Amniotic stem cell (primary cell): ENCODE results near the gene SMAD2.
"Not testable (repeated sequence)": the region's sequence is repeated elsewhere in the genome, so short reads cannot be mapped to it uniquely, and the experiment has no call there.

ENCODE experiments used
- DNase-seq: peaks from one replicate; lab custom pipeline; 2025; lab: John Stamatoyannopoulos, UW

SMAD2 gene

DNA sequence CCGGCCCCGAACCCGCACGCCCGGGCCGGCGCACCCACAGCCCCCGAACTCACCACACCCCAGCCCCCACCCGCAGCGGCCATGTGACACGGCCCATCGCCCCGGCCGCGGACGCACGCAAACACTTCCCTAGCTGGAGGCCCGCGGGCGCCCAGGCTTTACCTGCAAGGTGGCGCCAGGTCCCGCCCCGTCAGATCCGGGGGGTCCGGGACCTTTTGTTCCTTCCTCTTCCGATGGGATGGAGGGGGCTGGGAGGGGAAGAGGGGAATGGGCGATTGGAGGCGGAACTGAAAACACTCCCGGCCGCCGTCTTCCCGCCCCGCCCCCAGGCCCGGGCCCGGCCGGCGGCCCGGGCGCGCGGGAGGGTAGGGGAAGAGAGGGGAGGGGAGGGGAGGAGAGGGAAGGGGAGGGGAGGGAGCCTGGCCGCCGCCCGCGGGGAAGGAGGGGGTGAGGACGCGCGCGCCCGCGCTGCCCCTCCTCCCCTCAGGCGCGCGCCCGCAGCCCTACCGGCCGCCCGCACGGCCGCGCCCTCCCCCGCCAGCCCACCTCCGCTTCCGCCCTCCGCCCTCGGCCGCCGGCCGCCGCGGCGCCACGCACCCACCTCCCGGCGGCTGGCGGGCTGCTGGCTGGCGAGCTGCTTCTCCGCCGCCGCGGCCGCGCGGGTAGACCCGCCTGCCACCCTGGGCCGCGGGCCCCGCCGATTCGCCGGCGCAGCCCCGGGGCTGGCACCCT, at the start of gene SMAD2:
Gene SMAD2 (minus strand): TSS at position 461 of the 732 bp plus-strand sequence. CDS start 33,903 bp downstream, outside the sequence.
- DNase-seq: peak; percentile 59

DNA sequence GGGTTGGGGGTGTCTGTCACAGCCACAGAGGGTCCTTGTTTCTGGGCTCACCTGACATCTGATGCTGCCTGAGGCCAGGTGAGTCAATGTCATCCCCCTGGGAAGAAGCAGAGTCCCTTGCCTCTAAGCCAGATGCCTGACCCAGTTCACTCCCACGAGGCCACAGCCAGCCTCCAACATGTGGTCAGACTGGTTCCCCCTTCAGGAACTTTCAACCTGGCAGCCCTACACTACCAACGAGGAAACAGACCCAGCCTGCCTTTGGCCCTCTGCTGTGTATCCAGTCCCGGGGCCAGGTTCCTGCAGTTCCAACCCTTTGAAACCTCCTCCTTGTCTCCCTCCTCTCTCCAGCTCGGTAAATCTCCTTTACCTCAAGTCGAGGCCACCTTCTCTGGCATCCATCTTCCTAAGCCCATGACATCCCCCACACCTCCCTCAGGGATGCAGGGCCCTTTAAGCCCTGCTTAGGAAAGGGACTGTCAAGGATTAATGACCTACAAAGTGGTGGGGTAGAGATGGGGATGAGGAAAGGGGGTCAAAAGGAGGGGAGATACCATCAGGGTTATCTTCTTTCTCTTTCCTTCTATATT, 49.2 kb upstream of the SMAD2 start:
- DNase-seq: no peak

DNA sequence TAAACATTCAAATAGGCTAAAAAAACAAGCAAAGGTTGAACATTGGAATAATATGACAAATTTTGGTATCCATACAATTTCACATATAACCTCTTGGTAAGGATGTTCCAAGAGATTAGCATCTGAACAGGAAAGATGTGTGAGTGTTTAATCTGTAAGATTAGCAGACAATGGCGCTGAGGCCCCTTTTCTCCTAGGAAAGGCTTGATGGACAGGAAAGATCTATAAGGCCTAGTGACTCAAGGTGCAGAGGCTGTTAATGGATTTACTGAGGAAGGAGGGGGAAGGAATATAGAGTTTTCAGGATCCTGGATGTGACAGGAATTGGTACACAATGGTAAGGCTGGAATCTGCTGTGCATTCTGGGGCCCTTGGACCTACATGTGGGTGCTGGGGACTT, 48.1 kb upstream of the SMAD2 start:
- no peak for DNase-seq

DNA sequence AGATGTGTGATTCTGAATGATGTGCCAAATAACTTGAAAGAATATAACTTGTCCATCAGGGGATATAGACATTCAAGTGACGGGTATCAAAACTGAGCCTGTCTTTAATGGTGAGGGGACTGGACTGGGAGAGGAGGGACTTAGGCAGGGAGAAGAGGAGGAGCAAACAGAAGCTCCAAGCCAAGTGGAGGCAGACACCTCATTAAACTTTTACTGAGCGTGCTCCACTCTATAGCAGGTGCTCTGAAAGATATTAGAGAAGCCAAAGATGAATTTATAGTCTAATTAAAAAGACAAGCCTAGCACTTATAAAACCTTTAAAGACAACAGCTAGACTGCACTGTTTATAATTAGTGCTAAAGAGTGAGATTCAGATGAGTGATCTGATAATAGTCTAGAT, 47.7 kb upstream of the SMAD2 start:
- no peak for DNase-seq

DNA sequence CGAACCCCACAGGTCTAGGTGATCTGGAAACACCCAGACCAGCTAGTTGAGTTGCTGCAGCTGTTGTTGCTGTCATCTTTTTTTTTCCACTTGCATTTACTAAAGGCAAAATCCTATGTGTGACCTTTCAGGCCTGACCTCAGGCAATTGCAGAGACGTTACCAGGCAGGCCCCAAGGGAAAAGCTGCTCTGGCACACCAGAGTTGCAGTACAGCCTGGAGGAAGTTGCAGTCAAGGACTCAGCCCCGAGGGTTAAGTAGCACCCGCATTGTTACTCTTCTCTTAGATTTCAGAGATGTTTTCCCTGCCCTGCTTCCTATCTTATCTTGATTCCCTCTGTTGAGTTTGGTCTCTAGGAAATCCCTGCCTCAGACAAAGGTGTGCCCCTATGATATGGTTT, 45.2 kb upstream of the SMAD2 start:
- no peak for DNase-seq

DNA sequence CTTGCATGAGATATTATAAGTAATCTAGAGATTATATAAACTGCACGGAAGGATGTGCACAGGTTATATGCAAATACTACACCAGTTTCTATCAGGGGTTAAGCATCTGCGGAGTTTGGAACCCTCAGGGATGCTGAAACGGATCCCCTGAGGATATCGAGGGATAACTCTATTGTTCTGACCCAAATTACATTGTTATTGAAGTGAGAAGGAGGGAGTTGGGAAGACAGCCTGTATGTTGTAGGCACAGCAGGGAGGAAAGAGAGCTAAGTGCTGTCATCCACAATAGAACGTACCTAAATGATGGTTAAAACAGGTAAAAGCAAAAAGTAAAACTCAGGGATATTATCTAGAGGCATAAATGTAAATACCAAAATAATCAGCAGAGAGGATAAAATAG, 44.6 kb upstream of the SMAD2 start:
- DNase-seq: no peak

DNA sequence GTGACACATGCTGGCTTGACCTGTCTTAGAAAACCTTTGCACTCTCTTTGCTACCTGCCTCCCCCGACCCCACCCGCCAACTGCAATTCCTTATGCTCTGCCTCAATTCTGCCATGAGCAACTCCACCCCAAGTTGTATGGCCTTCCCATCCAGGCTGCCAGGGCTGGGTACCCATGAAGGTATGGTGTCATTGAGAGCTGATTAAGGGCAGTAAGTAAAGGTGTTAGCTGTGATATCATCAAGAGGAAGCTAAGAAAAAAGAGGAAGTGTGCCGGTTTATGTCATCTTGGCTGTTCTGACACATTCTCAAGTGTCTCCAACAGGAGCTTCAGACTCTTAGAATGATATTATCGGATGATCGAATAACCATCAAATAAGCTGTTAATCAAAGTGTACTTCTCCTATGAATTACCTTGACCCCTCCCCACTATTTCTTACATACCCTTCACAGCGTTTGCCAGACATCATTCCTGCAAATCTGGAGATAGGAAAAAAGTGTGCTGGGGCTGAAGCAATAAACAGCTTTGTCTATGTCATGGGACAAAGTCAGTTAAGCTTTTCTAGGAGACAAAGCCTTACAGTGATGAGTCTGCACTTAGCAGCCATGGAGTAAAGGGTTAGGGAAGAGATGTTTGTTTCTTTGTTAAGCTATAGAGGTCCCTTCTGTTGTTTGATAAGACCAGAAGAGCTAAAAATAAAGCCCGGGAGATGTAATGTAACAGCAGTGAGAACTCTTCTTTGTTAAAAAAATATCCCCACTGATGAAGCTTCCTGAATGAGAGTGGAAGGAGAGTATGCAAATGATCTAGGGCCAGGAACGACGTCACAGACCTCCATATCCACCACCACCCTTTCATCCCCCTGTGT, 40.4 kb upstream of the SMAD2 start:
- DNase-seq: no peak

DNA sequence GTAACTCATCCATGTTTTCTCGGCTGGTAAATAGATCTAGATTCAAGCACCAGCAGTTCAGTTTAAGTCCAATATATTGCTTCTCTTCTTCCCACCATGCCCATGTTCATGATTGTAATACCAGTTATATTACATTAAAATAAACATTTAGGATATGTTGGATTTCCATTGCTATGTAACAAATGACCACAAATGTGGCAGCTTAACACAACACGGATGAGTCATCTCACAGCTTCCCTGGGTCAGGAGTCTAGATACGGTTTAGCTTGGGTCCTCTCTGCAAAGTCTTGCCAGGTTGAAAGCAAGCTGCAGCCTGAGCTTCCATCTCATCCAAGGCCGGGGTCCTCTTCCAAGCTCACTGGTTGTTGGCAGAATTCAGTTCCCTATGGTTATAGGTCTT, 39.4 kb upstream of the SMAD2 start:
- DNase-seq: no peak

DNA sequence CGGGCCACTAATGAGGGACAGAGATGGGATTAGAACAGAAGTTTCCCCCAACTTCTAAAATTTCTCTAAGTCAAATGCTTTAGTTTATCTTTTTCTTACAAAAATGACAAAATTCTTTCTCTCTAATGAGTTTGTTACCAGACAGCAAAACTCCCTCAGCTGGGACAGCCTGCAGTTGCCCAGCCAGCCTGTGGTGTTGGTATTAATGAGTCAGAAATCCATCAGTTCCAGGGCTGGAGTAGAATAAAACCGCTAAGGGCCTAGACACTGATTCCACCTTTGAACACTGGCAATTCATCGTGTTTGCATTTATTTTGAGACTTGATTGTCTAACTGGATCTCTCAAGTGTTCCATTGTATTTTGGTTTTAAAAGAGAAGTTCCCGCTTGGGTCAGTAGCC, 38.3 kb upstream of the SMAD2 start:
- DNase-seq: no peak

DNA sequence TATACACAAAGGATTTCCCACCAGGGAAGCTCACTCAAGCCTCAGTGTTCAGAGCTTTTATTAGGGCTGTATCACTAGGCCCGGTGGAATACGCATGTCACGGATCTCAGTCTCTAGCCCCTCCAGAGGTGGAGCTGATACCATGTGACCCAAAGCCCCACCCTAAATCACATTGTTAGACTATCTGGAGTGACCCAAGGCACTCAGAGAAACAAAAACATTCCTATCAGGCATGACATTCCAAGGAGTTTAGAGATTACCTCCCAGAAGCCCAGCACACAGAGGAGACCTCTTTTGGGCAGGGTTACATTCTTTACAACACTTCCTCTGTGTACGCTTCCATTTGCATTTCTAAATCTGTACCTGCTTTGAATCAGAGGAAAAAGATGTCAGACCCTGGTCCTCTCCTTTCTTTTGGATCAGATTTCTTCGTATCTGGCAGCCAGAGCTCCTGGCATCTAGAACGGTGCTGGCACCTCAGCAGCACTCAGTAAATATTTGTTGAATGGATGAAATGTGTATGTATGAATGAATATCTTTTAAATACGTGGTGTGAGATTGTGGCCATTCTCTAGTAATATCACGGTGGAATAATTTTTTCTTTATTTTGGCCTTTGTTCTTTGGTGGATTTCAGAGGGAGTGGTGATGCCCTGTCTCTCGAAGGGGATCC, 37.7 kb upstream of the SMAD2 start:
- DNase-seq: no peak

DNA sequence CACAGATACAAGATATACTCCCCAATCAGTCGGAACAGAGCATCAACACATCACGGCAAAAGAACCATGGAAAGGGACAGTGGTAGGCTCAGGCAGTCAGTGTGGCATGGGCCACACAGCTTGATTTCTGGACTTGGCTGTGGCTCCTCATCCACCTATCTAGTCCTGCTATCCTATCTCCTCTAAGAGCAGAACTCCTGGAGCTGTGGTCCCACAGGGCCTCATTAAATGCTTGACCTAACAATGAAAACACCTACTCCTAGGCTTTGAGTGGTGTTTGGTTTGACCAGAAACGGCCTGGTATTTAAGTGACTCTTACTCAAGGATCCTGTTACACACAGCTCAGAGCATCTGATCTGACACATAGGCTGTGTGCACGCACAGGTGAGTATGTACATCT, 33.6 kb upstream of the SMAD2 start:
- DNase-seq: no peak

DNA sequence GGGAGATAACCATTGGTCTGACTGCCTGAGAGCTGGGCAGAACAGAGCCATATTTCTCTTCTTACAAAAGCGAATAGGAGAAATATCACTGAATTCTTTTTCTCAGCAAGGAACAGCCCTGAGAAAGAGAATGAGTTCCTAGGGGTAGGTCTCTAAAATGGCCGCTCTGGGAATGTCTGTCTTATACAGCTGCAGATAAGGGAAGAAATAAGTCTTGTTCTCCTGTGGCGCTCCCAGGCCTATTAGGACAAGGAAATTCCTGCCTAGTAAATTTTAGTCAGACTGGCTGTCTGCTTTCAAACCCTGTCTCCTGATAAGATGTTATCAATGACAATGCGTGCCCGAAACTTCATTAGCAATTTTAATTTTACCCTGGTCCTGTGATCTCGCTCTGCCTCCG, 30.5 kb upstream of the SMAD2 start:
- DNase-seq: not testable (repeated sequence)

DNA sequence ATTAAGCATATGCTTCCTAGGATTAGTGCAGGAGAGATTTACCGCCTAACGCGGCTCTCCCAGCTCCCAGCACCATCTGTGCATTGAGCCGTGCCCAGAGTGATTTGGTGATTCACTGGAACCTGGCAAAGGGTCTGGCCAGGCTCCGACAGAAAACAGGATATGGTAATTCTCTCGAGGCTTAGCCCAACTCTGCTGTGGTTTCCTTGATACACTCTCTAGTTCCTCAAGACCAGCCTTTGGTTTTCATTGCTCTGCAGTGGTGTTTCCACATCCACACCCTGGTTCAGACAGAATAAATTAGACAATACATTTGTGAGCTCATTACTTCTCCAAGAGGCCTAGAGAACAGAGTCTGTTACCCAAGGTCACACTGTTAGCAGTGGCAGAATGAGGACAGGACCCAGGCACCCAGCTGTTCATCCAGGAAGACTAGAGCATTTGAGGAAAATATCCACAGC, 23.0 kb upstream of the SMAD2 start:
- DNase-seq: peak; percentile 30

DNA sequence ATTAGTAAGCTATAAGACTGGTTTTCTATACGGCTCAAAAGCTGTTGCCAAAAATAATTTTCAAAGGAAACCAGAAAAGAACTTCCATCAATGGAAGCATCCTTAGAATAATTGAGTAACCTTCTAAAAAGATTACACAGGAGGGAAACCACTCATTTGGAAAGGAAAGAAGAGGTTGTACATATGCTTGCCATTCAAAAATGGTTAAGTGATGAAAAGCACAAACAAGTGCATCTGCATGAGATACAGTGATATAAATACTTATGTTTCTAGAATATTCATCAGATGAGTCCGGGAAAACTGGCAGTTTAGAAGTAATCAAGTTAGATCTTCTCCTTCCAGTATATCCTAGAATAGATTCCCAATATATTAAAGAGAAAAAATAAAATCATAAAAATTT, 20.1 kb upstream of the SMAD2 start:
- DNase-seq: no peak

DNA sequence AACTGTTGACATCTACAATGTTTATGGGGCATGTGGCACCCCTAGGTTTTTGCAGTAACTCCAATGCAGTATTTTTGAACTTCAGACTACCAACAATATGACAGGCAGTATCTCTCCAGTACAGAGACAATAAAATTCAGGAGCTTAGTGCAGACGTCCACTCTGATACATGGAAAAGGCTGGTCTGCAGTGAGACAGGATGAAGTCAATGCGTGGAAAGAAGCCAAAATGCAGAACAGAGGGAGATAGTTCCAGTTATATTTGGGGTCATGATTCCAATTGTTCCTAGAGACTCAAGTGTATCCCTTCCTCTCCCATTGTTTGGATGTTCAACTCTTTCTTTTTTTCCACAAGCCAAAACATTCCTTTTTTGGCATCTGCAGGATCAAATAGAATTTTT, 18.7 kb upstream of the SMAD2 start:
- no peak for DNase-seq

DNA sequence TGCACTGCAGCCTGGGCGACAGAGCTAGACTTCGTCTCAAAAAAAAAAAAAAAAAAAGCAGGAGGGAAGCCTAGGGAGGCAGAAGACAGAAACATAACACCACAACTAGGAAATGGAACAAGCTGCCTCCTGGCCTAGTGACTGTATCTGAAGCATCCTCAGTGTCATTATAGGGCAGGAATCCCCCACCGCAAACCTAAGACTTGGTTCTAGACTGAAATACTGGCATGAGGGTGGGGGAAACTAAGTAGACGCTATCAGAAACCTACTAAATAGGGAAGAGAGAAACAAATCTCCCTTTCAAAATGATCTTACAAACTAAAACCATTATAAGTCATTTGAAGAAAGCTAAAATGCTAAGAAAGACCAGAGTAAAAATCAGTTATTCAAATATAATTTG, 16.4 kb upstream of the SMAD2 start:
- DNase-seq: no peak

DNA sequence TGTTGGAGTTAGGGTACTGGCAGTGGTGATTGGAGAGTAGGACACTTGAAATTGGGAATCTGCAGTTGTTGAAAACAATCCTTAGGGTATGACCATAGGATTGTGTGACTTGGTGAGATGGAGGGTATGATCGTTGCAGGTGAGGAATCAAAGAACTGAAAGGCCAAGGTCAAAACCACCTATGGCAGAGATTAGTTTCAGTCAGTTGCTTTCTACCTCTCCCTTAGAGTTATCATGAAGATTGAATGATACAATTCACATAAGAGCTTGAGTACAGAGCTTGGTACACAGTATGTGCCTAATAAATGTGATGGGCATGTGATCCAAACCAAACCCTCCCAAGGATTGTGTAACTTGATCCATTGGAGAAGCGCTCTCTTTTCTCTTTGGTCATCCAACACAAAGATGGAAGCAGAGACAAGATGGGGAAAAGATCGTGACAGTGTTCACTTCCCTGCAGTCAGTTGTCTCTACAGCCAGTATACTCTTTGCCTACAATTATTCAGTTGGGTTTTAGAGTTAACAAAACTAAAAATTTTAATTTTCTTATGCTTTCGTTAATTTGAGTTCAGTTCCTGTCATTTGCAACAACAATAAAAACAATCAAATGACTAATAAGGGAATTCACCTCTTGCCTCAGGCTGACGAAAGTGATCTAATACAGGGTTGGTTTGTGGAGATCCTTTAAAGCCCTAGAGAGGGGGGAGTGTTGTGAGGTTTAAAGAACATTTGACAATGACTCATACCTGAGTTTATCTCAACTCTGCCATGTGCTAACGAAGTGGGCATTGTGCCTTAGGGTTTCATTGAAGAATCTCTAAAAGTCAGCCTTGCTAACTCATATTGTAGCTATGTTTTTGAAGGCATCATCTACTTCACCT, 14.8 kb upstream of the SMAD2 start:
- DNase-seq: peak; percentile 5

DNA sequence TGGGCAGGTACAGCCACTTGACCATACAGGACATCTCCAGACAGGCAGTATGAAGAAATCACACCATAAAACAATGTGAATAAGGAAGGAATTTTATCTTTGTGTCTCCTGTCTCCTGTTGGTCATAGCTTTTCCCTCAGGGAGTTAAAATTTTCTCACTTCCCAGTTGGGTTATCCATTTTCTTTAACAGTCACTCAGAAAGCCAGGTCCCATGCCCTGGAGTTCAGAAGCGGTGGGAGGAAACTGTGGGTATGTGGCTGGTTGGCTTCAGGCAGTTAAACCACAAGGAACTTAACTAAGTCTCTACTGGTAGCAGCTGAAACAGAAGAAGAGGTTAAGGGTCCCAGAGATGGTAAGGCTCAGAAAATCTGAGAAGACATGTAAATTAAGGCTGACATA, 6.5 kb upstream of the SMAD2 start:
- no peak for DNase-seq

DNA sequence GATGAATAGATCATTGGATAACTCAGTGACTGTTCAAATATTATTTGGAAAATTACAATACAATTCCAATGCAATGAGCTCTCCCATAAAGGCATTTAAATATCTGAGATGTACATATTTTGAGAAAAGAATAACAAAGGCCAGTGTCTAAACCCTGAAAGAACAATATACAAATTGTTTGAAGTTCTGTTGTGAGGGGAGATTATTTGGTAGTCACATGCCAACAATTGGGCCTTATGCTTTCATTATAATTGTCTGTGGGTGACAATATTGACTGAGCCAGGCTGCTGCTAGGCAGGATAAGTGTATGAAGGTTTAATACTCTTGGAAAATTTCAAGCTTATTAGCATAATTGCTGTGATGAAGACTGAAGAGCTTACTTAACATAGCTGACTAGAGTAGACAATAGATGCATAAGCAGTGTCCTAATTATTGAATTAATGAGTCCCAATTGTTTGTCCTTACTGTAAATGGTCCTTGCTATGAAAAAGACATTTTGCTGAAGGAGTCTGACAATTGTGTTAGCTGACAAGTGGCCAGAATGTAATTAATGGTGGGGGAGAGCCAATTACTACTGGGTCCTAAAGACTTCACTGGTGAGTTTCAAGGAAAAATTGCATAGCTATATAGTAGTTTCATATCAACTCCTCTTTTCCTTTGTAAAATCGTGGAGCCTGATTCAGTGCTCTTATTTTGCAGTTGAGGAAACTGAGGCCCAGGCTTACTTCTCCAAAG, 5.0 kb upstream of the SMAD2 start:
- DNase-seq: no peak

DNA sequence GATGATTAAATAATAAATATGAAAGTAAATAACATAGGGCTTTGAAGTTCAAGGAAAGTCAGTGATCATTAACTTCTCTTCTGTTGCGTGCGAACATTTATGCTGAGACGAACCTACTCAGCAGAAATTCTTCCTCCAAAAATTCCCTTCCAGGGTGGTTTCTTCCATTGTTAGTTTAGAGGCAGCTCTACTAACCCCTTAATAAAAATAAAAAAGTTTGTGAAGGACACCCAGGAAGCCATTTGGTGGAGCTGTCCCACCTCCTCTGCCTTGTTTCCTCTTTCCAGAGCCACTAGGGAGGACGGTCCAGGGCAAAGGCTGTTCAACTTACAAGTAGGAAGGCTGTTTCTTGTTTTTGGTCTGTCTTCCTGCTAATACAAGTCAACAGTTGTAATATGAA, 2.1 kb upstream of the SMAD2 start:
- DNase-seq: no peak

DNA sequence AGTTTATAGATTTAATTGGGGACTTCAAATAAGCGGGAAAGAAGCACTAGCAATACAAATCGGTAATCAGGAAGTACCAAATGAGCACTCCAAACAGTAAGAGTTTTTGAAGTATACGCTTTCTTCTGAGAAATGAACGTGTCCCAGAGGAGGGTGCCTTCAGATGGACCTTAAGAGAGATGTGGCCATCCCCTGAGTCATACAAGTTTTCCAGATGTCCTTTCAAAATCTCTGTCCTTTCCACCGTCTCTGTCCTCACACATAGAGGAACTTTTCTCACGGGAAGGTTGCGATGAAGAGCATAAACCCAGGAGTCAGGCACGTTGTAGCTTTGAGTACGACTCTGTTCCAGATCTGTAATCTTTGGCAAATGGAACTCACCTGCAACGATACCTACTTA, 1.7 kb upstream of the SMAD2 start:
- DNase-seq: no peak
